GM12891 (cell line): ENCODE results near the gene CBLL2.

Experiments
- PAX5 ChIP-seq: IDR thresholded peaks from 2 replicates; pipeline ENCODE4 v1.6.1; 2011; ENCODE audit warnings: low read length, moderate library complexity, mild to moderate bottlenecking; ENCODE audit not compliant: insufficient read depth, severe bottlenecking
- POLR2A ChIP-seq: IDR thresholded peaks from 2 replicates; pipeline ENCODE4 v1.6.1; 2011; ENCODE audit warnings: low read depth, low read length, control low read depth
- POLR2AphosphoS5 ChIP-seq: IDR thresholded peaks from 2 replicates; pipeline ENCODE4 v1.6.1; 2011; ENCODE audit warnings: low read depth, low read length, control low read depth
- SPI1 ChIP-seq: IDR thresholded peaks from 2 replicates; pipeline ENCODE4 v1.6.1; 2011; ENCODE audit warnings: low read depth, low read length, control low read depth
- TAF1 ChIP-seq: IDR thresholded peaks from 2 replicates; pipeline ENCODE4 v1.6.1; 2011; ENCODE audit warnings: low read depth, low read length, control low read depth

DNA sequence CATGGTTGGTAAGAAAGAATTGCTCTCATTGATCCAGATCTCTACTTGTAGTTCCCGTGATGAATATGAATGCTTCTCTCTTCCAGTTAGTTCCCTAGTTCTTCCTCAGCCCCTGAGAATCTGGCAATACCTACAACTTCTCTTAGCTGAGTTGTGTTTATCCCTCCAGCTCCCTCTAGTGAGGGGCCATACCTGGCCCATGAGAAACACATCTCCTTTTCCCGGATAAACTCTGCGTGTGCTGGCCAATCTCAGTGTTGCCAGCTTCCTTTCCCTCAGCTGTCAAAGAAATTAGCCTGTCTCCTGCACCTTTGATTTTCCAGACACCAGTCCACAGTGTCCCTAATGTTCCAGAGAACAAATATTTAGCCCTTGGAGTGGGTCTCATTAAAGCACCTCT is 5.7 kb downstream of the CBLL2 start:
- TF ChIP-seq POLR2AphosphoS5 (no peak), POLR2A (no peak), PAX5 (no peak), TAF1 (no peak), SPI1 (no peak)
